GM18520 (cell line): ENCODE data around the gene SLC12A6.

Source experiments
- ATAC-seq: cut with Tn5 transposase; IDR thresholded peaks from one replicate; pipeline ENCODE4 v1.9.1; 2021; ENCODE audit not compliant: unreplicated experiment

Gene SLC12A6

GRCh38 chr15:34332553-34333120, 4.9 kb downstream of the SLC12A6 start:
- ATAC-seq = no peak

- ATAC-seq = no peak
These were observed 5.8 kb downstream of the SLC12A6 start for GRCh38 chr15:34331809-34332208.

GRCh38 chr15:34330279-34330678, 7.3 kb downstream of the SLC12A6 start:
- no peak for ATAC-seq

GRCh38 chr15:34329006-34329405, 8.6 kb downstream of the SLC12A6 start:
- no peak for ATAC-seq

- no peak for ATAC-seq
These were observed 9.7 kb downstream of the SLC12A6 start for GRCh38 chr15:34327906-34328305.

GRCh38 chr15:34325368-34325767, 12.2 kb downstream of the SLC12A6 start:
- ATAC-seq = no peak

GRCh38 chr15:34324933-34325332, 12.6 kb downstream of the SLC12A6 start:
- ATAC-seq = no peak

GRCh38 chr15:34323217-34323616, 14.4 kb downstream of the SLC12A6 start:
- ATAC-seq = no peak

GRCh38 chr15:34318277-34319079, 19.1 kb downstream of the SLC12A6 start:
- peak; percentile 56 for ATAC-seq

- no peak for ATAC-seq
These were observed 22.8 kb downstream of the SLC12A6 start for GRCh38 chr15:34314491-34315490.

- ATAC-seq = no peak
These were observed 26.0 kb downstream of the SLC12A6 start for GRCh38 chr15:34311563-34311962.

GRCh38 chr15:34304613-34305012, 33.0 kb downstream of the SLC12A6 start:
- no peak for ATAC-seq

- no peak for ATAC-seq
These were observed 36.5 kb downstream of the SLC12A6 start for GRCh38 chr15:34301058-34301457.

GRCh38 chr15:34297059-34297458, 40.5 kb downstream of the SLC12A6 start:
- no peak for ATAC-seq

GRCh38 chr15:34292621-34293020, 45.0 kb downstream of the SLC12A6 start:
- ATAC-seq = no peak

GRCh38 chr15:34284937-34285336, 52.6 kb downstream of the SLC12A6 start:
- no peak for ATAC-seq

GRCh38 chr15:34282384-34282783, 55.2 kb downstream of the SLC12A6 start:
- no peak for ATAC-seq

- no peak for ATAC-seq
These were observed 57.4 kb downstream of the SLC12A6 start for GRCh38 chr15:34280193-34280592.

- ATAC-seq = no peak
These were observed 58.2 kb downstream of the SLC12A6 start for GRCh38 chr15:34279368-34279767.

GRCh38 chr15:34275721-34276120, 61.9 kb downstream of the SLC12A6 start:
- no peak for ATAC-seq

GRCh38 chr15:34275154-34275553, 62.4 kb downstream of the SLC12A6 start:
- no peak for ATAC-seq
